Gastroesophageal sphincter (tissue), 4 donors: ENCODE measurements around the gene FOXN1. TPM values are rescaled to one million over a fixed set of nuclear protein-coding genes. Genes with fewer than 3 reads are reported as not detected.

Source experiments
- ATAC-seq: fragments of 150-250 bp; one replicate; pipeline ENCODE4 v1.9.1; 2016; ENCODE audit warnings: mild to moderate bottlenecking, moderate library complexity
- H3K27ac ChIP-seq, 4 donors: fragments of 200-600 bp; sonication (generic) in 3 of 4; 1 replicate in 3 of 4; 2 replicates in 1 of 4; pipeline ENCODE4 v1.5.1; 2016 to 2019
- H3K27me3 ChIP-seq: fragments of 200-600 bp; sonication (generic); one replicate; pipeline ENCODE4 v1.5.1; 2019
- H3K36me3 ChIP-seq, 2 donors: fragments of 200-600 bp; sonication (generic); one replicate each; pipeline ENCODE4 v1.5.1; 2019; ENCODE audit warnings: control low read depth in 1 of 2
- H3K4me1 ChIP-seq, 3 donors: fragments of 200-600 bp; sonication (generic); 1 replicate in 2 of 3; 2 replicates in 1 of 3; pipeline ENCODE4 v1.5.1; 2016 to 2019; ENCODE audit warnings: control low read depth in 2 of 3
- H3K4me3 ChIP-seq, 2 donors: fragments of 200-600 bp; sonication (generic); one replicate each; pipeline ENCODE4 v1.5.1; 2019; ENCODE audit warnings: mild to moderate bottlenecking in 1 of 2, moderate library complexity in 1 of 2
- H3K9me3 ChIP-seq, 3 donors: fragments of 200-600 bp; sonication (generic); one replicate each; pipeline ENCODE4 v1.5.1; 2017 to 2019; ENCODE audit warnings: control low read depth in 2 of 3
- CTCF ChIP-seq, 4 experiments: fragments of 200-600 bp in 2 of 4; fragments of 450-650 bp in 2 of 4; sonication (generic) in 1 of 4; IDR thresholded peaks; one replicate each; pipeline ENCODE4 v1.5.1; 2017 to 2019; ENCODE audit warnings: antibody characterized with exemption in 4 of 4, mild to moderate bottlenecking in 2 of 4, moderate library complexity in 2 of 4
- EP300 ChIP-seq: sonication (generic); formaldehyde crosslinking; IDR thresholded peaks from one replicate; pipeline ENCODE4 v1.6.1; 2017; ENCODE audit warnings: antibody characterized with exemption, mild to moderate bottlenecking
- POLR2A ChIP-seq, 2 donors: fragments of 450-650 bp; IDR thresholded peaks; one replicate each; pipeline ENCODE4 v1.6.1; 2017; ENCODE audit warnings: antibody characterized with exemption in 2 of 2, mild to moderate bottlenecking in 2 of 2, moderate library complexity in 1 of 2
- POLR2AphosphoS5 ChIP-seq: sonication (generic); formaldehyde crosslinking; IDR thresholded peaks from one replicate; pipeline ENCODE4 v1.6.1; 2017; ENCODE audit warnings: antibody characterized with exemption
- WGBS, 2 donors: methylation state at CpG; one replicate each; pipeline ENCODE4 v1.1.5; 2018; ENCODE audit warnings: low coverage in 1 of 2; 5-methylcytosine and 5-hydroxymethylcytosine counted together
- total RNA-seq, 4 donors: library from RNA; depleted of rRNA; stranded (reverse); fragments of >200 nt; gene quantifications; one replicate each; pipeline ENCODE4 v1.1.0, GENCODE V29; 2016

The FOXN1 gene
- total RNA-seq, 4 donors from 2014 or later: 0.15 TPM; not detected in 3

- no peaks in the 10 kb centered on the region for H3K9me3 ChIP-seq
- no peak for ATAC-seq
- H3K4me3 ChIP-seq: no peak overlapping the region
- peaks cover 29% of the 10 kb centered on the region for H3K27me3 ChIP-seq
- 35 to 63% methylated on average over 4 to 8 of the region's 13 CpGs for WGBS, 2 donors
- no peaks in the 10 kb centered on the region for H3K36me3 ChIP-seq
- peaks cover 0 to 12% (median 0%) of the 10 kb centered on the region in 3 donors for H3K4me1 ChIP-seq
- TF ChIP-seq POLR2AphosphoS5 (no peak), CTCF (IDR thresholded peaks at IDR 0.05) (no peak), POLR2A (IDR thresholded peaks at IDR 0.05) (no peak), EP300 (no peak)
- H3K27ac ChIP-seq: no peak overlapping the region
These were observed 5.3 kb upstream of the FOXN1 start for GRCh38 chr17:28500712-28501379.

GRCh38 chr17:28501421-28502284 lies 4.5 kb upstream of the FOXN1 start:
- no peaks in the 10 kb centered on the region for H3K36me3 ChIP-seq
- peaks cover 0 to 12% (median 0%) of the 10 kb centered on the region in 3 donors for H3K4me1 ChIP-seq
- H3K27me3 ChIP-seq: peaks cover 29% of the 10 kb centered on the region
- TF ChIP-seq CTCF (IDR thresholded peaks at IDR 0.05) (no peak), POLR2AphosphoS5 (no peak), EP300 (no peak), POLR2A (IDR thresholded peaks at IDR 0.05) (no peak)
- peak; percentile 28 for ATAC-seq
- H3K4me3 ChIP-seq: no peak overlapping the region
- no peak overlapping the region for H3K27ac ChIP-seq
- 65 to 70% methylated on average over 2 of the region's 3 CpGs for WGBS, 2 donors
- no peaks in the 10 kb centered on the region for H3K9me3 ChIP-seq

- no peaks in the 10 kb centered on the region for H3K9me3 ChIP-seq
- WGBS, 2 donors: 40 to 47% methylated on average over 3 of the region's 3 CpGs
- no peak overlapping the region for H3K4me3 ChIP-seq
- peaks cover 0 to 12% (median 0%) of the 10 kb centered on the region in 3 donors for H3K4me1 ChIP-seq
- ATAC-seq: no peak
- H3K36me3 ChIP-seq: no peaks in the 10 kb centered on the region
- H3K27me3 ChIP-seq: peaks cover 33% of the 10 kb centered on the region
- no peak overlapping the region for H3K27ac ChIP-seq
- TF ChIP-seq POLR2AphosphoS5 (no peak), EP300 (no peak), POLR2A (IDR thresholded peaks at IDR 0.05) (no peak), CTCF (IDR thresholded peaks at IDR 0.05) (no peak)
These were observed 2.7 kb upstream of the FOXN1 start for GRCh38 chr17:28503420-28503819.

GRCh38 chr17:28506763-28507487 lies 777 bp downstream of the FOXN1 start:
- no peaks in the 10 kb centered on the region for H3K36me3 ChIP-seq
- 100% methylated on average over 1 of the region's 14 CpGs; no CpG with 5 or more reads in 1 of the 2 donors for WGBS, 2 donors
- peaks cover 68% of the 10 kb centered on the region for H3K27me3 ChIP-seq
- no peak overlapping the region for H3K27ac ChIP-seq
- no peak for TF ChIP-seq EP300
- no peak for TF ChIP-seq POLR2A (IDR thresholded peaks at IDR 0.05)
- no peak for TF ChIP-seq POLR2AphosphoS5
- TF ChIP-seq CTCF (IDR thresholded peaks at IDR 0.05): no peak
- H3K9me3 ChIP-seq: no peaks in the 10 kb centered on the region
- H3K4me3 ChIP-seq: no peak overlapping the region
- ATAC-seq: no peak
- H3K4me1 ChIP-seq: no peaks in the 10 kb centered on the region
